Bone marrow (tissue), 2 donors: Measurements from ENCODE around the gene CCDC187.
"Not testable (repeated sequence)": the region's sequence is repeated elsewhere in the genome, so short reads cannot be mapped to it uniquely, and the experiment has no call there.

ENCODE experiments used
- DNase-seq, 2 donors: peaks; one replicate each; lab custom pipeline; 2025; lab: John Stamatoyannopoulos, UW

The CCDC187 gene

DNA sequence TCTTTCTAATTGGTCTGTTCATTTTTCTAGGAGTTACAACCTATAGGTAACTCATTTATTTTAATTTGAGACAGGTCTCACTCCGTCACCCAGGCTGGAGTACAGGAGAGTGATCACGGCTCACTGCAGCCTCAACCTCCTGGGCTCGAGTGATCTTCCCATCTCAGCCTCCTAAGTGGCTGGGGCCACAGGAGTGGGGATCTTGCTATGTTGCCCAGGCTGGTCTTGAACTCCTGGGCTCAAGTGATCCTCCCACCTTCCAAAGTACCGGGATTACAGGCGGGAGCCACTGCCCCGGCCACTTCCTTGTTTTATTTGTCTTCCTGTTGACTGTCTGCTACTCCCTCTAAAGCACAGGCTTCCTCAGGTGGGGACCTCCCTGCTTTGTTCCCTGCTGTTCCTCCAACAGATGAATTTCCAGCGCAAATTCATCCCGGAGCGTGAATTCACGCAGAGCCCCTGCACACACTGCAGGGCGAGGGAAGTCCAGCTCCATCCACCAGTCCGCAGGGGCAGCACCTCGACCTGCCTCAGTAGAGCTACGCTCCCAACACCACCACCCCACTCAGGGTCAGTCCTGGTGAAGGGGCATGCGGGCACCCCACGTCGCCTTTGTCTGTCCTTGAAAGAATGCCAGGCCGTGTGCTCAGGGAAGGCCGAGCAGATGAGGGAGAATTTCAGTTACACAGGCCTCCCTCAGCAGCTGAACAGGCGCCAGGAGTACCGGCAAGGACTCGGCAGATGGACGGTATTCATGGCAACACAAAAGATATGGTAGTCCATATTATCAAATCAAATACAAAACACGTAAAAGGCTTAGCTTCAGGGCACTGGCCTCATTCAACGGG, 64.5 kb downstream of the CCDC187 start:
- DNase-seq: no peak

- no peak for DNase-seq
Measured at GRCh38 chr9:136238342-136238732, 65.6 kb downstream of the CCDC187 start.

GRCh38 chr9:136237486-136238341, 66.2 kb downstream of the CCDC187 start:
- DNase-seq: no peak

GRCh38 chr9:136236471-136237410, 67.2 kb downstream of the CCDC187 start:
- not testable (repeated sequence) for DNase-seq

DNA sequence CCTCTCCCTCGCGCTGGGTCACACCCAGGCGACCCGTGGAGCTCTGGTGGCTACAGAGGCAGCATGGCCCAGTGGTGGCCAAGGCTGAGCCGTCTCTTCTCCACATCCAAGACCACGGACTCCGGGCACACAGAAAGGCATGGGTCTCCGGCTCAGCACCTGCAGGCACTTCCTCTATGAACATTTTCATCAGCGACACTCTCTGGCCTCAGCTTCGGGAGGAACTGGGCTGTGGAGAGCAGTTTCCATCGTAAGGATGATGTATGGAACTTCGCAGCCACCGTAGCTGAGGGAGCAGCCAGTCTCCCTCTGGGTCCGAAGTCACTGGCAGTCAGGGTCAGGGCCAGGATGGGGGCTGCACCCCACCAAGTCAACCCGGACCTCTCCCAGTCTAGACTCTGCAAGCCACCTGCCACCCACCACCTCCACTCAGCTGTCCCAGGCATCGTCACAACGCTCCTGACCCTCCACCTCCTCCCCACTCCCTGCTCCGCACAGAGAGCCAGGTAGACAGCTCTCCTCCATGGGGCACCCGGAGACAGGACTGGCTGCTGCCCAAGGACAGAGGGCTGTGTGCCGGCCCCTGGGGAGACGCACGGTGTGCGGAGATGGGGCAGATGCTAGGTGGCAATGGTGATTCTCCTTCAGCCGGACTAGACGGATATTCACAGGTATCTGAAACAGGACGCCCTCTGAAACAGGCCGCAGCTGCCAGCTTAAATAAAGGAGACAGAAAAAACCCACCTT, 68.0 kb downstream of the CCDC187 start:
- DNase-seq: no peak

DNA sequence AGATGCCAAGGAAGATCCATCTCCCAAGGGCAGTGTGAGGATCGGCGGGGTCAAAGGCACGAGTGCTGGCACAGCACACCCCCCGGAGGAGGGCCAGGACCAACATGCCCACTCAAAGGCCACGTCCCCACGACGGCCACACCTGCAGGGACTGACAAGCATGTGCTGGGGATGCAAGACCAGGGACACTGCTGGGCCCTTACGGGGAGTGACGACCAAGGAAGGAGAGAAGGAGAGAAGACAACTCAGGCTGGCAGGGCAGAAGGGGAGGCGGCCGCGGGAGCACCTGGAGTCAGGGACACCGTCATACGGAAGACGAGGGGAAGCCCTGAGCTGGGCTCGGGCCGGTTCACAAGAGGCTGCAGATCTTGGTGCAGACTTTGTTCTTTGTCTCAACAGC, 68.7 kb downstream of the CCDC187 start:
- no peak for DNase-seq

DNA sequence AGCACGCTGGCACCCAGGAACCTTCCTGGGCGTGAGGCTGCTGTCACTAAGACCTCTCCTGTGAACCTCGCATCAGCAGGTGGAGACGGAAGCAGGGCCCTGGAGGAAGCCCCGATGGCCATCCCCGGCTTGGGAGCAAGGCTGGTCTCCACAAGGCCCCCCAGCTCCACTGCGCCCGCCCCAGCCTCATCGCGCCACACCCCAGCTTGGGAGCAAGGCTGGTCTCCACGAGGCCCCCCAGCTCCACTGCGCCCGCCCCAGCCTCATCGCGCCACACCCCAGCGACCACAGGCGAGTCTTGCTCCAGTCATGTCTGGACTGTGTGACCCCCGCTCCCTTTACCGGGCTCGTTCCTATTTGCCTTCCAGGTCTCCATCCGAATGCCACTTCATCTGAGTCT, 69.3 kb downstream of the CCDC187 start:
- DNase-seq: no peak

DNA sequence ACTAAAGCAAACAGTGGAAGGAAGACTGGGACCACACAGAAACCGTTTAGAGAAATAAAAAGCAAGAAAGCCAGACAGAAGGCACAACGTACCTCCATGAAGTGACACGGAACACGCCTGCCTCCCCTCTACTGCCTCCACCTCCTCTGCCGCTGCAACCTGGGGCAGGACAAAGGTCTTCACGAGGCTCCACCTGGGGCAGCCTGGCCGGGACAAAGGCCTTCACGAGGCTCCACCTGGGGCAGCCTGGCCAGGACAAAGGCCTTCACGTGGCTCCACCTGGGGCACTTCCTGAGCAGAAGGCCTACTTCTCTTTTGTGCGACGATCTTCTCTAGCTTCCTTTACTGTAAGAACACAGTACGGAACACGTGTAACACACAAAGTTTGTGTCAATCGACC, 70.0 kb downstream of the CCDC187 start:
- DNase-seq: no peak

DNA sequence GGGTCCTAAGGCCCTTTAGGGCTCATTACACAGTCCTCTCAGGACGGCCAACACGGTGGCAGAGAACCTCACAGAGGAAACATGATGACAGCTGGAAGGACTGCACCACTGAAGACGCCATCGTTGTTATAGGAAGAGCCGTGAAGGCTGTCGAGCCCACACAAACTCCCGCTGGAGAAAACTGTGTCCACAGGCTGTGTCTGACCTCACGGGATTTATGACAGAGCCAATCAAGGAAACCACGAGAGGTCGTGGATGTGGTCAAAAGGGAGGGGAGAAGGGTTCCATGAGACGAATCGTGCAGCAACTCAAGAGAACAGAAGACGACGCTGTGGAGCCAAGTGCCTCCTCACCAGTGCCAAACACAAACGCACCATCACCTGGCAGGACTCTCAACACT, 70.5 kb downstream of the CCDC187 start:
- DNase-seq: no peak

DNA sequence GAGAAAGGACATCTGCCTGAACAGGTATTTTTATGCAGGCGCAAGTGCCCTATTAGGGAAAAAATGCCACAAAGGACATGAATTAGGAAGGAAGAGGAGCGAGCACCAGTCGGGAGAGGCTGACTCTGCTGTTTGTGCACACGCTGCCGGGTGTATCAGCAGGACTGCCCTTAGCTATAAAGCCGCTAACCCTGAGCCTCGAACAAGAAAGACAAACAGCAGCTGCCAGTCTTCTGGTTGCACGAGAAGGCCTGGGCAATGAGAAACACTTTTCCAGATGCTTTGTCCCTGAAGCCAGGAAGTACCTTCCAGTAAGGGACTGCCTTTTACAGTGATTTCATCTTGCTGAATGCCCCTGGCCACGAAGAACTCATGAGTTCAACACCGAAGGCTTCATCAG, 70.9 kb downstream of the CCDC187 start:
- DNase-seq: no peak

DNA sequence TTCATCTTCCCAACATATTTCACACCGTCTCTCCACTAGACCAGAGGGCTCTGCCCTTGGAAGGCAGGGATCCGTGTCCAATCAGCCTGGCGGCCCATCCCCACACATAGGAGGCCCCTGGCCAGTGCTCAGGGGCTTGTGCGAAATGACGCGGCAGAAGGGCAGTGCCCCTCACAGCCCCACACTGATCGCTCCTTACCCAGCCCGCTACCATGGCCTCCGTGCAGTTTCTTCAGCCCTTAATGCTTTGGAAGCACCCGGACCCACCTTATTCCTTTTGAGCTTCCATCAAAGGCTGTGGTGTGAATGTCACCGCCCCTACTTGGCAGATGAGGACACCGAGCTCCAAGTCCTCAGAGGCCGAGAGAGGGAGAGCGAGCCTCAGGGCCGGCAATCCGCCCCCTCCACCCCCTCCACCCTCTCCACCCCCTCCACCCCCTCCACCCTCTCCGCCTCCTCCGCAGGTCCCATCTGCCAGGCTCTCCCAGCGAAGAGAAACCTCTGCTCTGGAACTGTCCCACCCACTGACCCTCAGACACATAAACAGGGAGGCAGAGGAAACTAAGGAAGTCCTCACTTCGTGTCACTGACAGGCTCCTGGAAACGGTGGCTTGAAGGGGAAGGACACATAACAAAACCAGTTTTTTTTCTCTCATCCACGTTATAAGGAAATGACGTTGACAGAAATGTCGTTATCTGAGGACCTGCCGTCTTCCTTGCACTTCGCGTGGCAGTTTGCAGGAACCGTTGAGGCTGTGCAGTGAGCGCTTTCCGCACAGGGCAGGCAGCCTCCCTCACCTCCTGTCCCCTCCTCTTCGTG, 72.2 kb downstream of the CCDC187 start:
- DNase-seq: peak in 1 of 2 donors; percentile 72

DNA sequence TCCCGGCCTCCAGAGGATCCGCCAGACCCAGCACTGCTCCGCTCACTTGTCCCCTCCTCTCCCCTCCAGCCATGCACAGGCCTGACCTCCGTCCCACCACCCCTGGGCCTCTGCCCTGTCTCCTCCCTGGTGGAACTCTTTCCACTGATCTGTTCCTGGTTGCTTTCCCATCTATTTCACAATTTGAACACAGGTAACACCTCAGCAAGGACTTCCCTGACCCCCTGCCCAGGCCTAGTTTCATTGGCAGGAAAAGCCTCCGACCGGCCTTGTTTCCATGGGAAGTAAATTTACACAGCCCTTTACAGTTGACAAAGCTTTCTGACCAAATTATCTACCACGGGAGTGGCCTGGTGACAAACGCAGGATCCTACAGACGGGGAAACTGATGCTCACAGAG, 73.1 kb downstream of the CCDC187 start:
- DNase-seq: no peak

DNA sequence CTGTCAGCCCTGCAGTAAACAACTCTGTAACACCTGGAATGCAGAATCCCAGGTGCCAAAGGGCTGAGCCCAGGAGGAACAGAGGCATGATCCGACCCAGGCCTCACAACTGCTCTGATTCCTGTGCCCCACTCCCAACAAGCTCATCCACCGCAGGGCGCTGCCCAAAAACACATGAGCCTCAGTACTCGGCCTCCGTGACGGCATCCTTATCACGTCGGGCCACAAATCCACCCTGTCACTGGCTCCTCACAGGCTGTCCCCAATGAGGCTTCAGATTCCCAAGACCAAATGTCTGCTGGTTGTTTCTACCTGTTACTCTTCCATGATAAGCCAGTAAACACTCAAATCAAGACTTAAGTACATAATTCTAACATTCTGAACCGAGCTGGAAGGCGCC, 73.5 kb downstream of the CCDC187 start:
- no peak for DNase-seq

- DNase-seq: no peak
Measured at GRCh38 chr9:136229096-136230065, 74.5 kb downstream of the CCDC187 start.

- peak in 1 of 2 donors; percentile 1 for DNase-seq
Measured at GRCh38 chr9:136228107-136228875, 75.6 kb downstream of the CCDC187 start.

GRCh38 chr9:136226680-136227407, 77.0 kb downstream of the CCDC187 start:
- DNase-seq: no peak
